DOHH2 (cell line): ENCODE data around the gene OR5AU1.

ENCODE experiments used
- H3F3A ChIP-seq: fragments of 200-600 bp; sonication (generic), shearing (Covaris generic); 2 replicates; pipeline ENCODE4 v1.6.0; 2016; ENCODE audit warnings: antibody characterized with exemption, mild to moderate bottlenecking; ENCODE audit not compliant: control insufficient read depth, insufficient read depth
- H3K27ac ChIP-seq: fragments of 200-600 bp; sonication (generic); 2 replicates; pipeline ENCODE4 v1.5.1; 2014; ENCODE audit warnings: low read depth, mild to moderate bottlenecking, low read length, moderate library complexity
- H3K27me3 ChIP-seq: fragments of 200-600 bp; sonication (generic); 2 replicates; pipeline ENCODE4 v1.6.1; 2014; ENCODE audit warnings: mild to moderate bottlenecking, low read length, mixed read lengths; ENCODE audit not compliant: control insufficient read depth
- H3K36me3 ChIP-seq: fragments of 200-600 bp; sonication (generic); 2 replicates; pipeline ENCODE4 v1.6.1; 2014; ENCODE audit warnings: mild to moderate bottlenecking, low read length, moderate library complexity, mixed read lengths; ENCODE audit not compliant: control insufficient read depth
- H3K4me1 ChIP-seq: fragments of 200-600 bp; sonication (generic); 2 replicates; pipeline ENCODE4 v1.6.1; 2014; ENCODE audit warnings: mild to moderate bottlenecking, low read length, mixed read lengths; ENCODE audit not compliant: control insufficient read depth
- H3K4me2 ChIP-seq: fragments of 200-600 bp; sonication (generic); 2 replicates; pipeline ENCODE4 v1.6.0; 2014; ENCODE audit warnings: mild to moderate bottlenecking, low read length, moderate library complexity
- H3K4me3 ChIP-seq: fragments of 200-600 bp; sonication (generic); 2 replicates; pipeline ENCODE4 v1.5.1; 2014; ENCODE audit warnings: mild to moderate bottlenecking, low read length, mixed read lengths
- H3K79me2 ChIP-seq: fragments of 200-600 bp; sonication (generic); 2 replicates; pipeline ENCODE4 v1.6.1; 2014; ENCODE audit warnings: mild to moderate bottlenecking, low read length, mixed read lengths; ENCODE audit not compliant: control insufficient read depth
- H3K9me2 ChIP-seq: fragments of 200-600 bp; sonication (generic); replicated peaks from 2 replicates; pipeline ENCODE4 v1.6.1; 2014; ENCODE audit warnings: mild to moderate bottlenecking, low read length, mixed read lengths; ENCODE audit not compliant: control insufficient read depth
- H3K9me3 ChIP-seq: fragments of 200-600 bp; sonication (generic); 2 replicates; pipeline ENCODE4 v1.6.1; 2014; ENCODE audit warnings: antibody characterized with exemption, low read length, mixed read lengths; ENCODE audit not compliant: control insufficient read depth, insufficient read depth
- H4K20me1 ChIP-seq: fragments of 200-600 bp; sonication (generic); 2 replicates; pipeline ENCODE4 v1.6.0; 2014; ENCODE audit warnings: low read depth, mild to moderate bottlenecking, antibody characterized with exemption, low read length, moderate library complexity; ENCODE audit not compliant: control insufficient read depth, insufficient read depth
- EZH2phosphoT487 ChIP-seq: fragments of 200-600 bp; sonication (generic); IDR thresholded peaks from 2 replicates; pipeline ENCODE4 v1.6.1; 2017; ENCODE audit warnings: borderline replicate concordance, mild to moderate bottlenecking, antibody characterized with exemption, low read length, moderate library complexity, mixed read lengths
- TF ChIP-seq, protein P1 (sequence below): fragments of 200-600 bp; sonication (generic); IDR thresholded peaks from one replicate; pipeline ENCODE4 v1.5.1; 2014; ENCODE audit warnings: antibody characterized with exemption, mild to moderate bottlenecking, low read depth, low read length; ENCODE audit not compliant: poor library complexity, severe bottlenecking

The OR5AU1 gene

DNA sequence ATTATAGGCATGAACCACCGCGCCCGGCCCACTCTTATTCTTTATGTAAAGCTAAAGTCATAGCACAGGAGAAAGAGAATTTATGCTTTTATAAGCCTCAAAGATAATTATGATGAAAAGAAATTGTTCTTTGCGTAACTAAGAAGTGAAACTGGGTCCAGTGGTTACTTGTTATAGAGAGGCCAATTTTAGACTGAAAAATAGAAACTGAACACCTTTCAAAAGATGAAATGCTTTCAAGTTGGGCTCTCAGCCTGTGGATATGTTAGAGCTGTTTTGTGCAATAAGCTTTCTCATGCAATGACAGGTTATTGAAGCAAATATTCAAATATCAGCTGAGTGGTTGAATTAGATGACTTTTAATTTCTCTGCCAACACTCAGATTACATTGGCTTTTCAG lies 47.1 kb downstream of the OR5AU1 start:
- Histone ChIP-seq H3K9me2 (no peaks in the 10 kb centered on the region), H3F3A (0 out of 2 replicates have a peak, but pooled peaks cover 2% of the 10 kb centered on the region), H3K4me1 (peaks cover 23% of the 10 kb centered on the region), H3K36me3 (peaks cover 5% of the 10 kb centered on the region), H3K4me2 (peak overlapping the region; percentile 12; the same call in 1 of the 2 replicates), H4K20me1 (no peaks in the 10 kb centered on the region), H3K27me3 (no peaks in the 10 kb centered on the region), H3K4me3 (no peak overlapping the region), H3K79me2 (peaks cover 9% of the 10 kb centered on the region), H3K27ac (no peak overlapping the region), H3K9me3 (no peaks in the 10 kb centered on the region)
- no peak for TF ChIP-seq EZH2phosphoT487
- TF ChIP-seq, protein P1, sequence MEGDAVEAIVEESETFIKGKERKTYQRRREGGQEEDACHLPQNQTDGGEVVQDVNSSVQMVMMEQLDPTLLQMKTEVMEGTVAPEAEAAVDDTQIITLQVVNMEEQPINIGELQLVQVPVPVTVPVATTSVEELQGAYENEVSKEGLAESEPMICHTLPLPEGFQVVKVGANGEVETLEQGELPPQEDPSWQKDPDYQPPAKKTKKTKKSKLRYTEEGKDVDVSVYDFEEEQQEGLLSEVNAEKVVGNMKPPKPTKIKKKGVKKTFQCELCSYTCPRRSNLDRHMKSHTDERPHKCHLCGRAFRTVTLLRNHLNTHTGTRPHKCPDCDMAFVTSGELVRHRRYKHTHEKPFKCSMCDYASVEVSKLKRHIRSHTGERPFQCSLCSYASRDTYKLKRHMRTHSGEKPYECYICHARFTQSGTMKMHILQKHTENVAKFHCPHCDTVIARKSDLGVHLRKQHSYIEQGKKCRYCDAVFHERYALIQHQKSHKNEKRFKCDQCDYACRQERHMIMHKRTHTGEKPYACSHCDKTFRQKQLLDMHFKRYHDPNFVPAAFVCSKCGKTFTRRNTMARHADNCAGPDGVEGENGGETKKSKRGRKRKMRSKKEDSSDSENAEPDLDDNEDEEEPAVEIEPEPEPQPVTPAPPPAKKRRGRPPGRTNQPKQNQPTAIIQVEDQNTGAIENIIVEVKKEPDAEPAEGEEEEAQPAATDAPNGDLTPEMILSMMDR, result no peak

DNA sequence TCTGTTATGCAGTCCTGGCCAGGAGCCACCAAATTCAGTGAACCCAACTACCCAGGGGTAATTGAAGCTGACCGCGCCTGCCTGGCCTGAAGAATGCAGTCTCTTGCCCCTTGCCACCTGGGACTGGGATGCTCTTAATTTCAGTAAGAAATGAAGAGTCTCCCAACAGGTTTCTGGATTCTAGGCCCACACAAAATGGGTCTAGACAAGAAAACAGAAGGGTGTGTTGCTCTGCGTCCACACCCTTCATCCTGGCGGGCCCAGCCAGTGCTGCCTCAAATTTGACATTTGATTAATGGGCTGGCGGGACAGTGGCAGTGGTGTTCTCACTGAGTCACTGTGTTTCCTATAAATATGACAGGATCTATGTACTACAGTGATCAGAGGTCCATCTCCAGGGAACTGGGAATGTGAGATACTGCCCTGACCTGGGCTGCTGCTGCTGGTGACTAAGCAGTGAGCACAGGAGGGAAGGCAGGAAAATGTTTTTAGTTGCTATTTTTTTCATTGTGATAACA lies 48.5 kb downstream of the OR5AU1 start:
- H3F3A ChIP-seq, result 0 out of 2 replicates have a peak, but pooled peaks cover 2% of the 10 kb centered on the region
- no peaks in the 10 kb centered on the region for H3K9me2 ChIP-seq
- H3K4me2 ChIP-seq, result no peak overlapping the region
- H3K79me2 ChIP-seq, result peaks cover 16% of the 10 kb centered on the region
- H3K27ac ChIP-seq, result no peak overlapping the region
- peaks cover 5% of the 10 kb centered on the region for H3K36me3 ChIP-seq
- no peaks in the 10 kb centered on the region for H3K27me3 ChIP-seq
- no peaks in the 10 kb centered on the region for H4K20me1 ChIP-seq
- peaks cover 33% of the 10 kb centered on the region for H3K4me1 ChIP-seq
- H3K9me3 ChIP-seq, result no peaks in the 10 kb centered on the region
- TF ChIP-seq EZH2phosphoT487, result no peak
- TF ChIP-seq, protein P1, result peak; percentile 17
- H3K4me3 ChIP-seq, result no peak overlapping the region

DNA sequence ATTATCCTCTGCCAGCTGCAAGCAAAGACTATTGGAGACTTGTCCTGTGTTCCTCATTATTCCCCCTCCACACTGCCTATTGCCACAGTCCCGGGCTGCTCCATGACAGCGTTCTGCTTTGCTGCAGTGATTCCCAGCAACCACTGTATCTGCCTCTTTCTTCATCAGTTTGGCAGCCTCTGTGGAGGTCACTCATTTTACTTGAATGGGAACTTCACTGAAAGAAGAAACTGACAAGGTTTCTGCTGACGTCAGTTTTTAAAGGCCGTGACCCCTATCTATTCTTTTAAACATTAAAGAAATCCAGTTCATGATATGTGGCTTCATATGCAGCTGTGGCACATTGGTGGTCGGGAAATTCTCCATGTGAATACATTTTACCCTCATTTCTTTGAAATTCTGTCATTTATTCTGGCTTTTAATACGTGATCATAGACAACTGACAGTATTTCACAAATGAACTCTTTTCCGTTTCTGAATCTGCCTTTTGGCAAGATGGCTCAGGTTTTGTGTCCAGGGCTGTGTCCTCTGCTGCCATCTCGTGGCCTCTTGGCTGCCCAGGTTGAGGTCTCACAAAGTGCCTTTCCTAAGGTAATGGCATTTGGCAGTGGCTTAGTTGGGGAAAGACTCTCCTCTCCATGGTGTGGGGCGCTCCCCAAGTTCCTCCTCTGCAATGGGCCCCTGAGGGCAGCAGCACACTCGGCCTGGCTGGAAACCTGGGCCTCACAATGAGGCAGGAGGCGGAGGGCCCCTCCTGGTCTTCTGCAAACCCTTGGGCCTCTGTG lies 49.2 kb downstream of the OR5AU1 start:
- no peaks in the 10 kb centered on the region for H3K27me3 ChIP-seq
- no peak overlapping the region for H3K4me3 ChIP-seq
- peak overlapping the region; percentile 26; the same call in 1 of the 2 replicates for H3K4me2 ChIP-seq
- no peaks in the 10 kb centered on the region for H3K9me3 ChIP-seq
- H3K4me1 ChIP-seq, result peaks cover 38% of the 10 kb centered on the region
- 0 out of 2 replicates have a peak, but pooled peaks cover 2% of the 10 kb centered on the region for H3F3A ChIP-seq
- H3K27ac ChIP-seq, result no peak overlapping the region
- H4K20me1 ChIP-seq, result no peaks in the 10 kb centered on the region
- no peak for TF ChIP-seq EZH2phosphoT487
- TF ChIP-seq, protein P1, result peak; percentile 86
- H3K9me2 ChIP-seq, result no peaks in the 10 kb centered on the region
- H3K36me3 ChIP-seq, result peaks cover 5% of the 10 kb centered on the region
- peaks cover 16% of the 10 kb centered on the region for H3K79me2 ChIP-seq
